Measurements from ENCODE around the gene RNF10.

GRCh38 chr12:120515496-120515895 is 18.7 kb upstream of the RNF10 start:
- TF ChIP-seq EZH2 (IDR thresholded peaks at IDR 0.05) (no peak), POLR2AphosphoS5 (IDR thresholded peaks at IDR 0.05; ENCODE audit: borderline replicate concordance, low read depth, low read length) (no peak)

All from SK-N-MC (cell line).